IMR-90 (cell line): ENCODE data around the gene MNAT1. TPM values are rescaled to one million over a fixed set of nuclear protein-coding genes. Genes with fewer than 3 reads are reported as not detected.

ENCODE experiments used
- ATAC-seq: fragments of 200-7000 bp; cut with Tn5 transposase; 2 replicates; pipeline ENCODE4 v1.9.1; 2020; ENCODE audit warnings: low read depth, mild to moderate bottlenecking, moderate library complexity
- BruUV-seq: library from RNA; stranded (reverse); fragments of 400-500 nt; replicated peaks from 2 replicates; lab custom pipeline; 2021; lab: Mats Ljungman, UMichigan
- CTCF ChIA-PET: fragments of 300-600 bp; formaldehyde crosslinking; extraction: SDS; loops from one replicate; lab custom pipeline; 2021; ENCODE audit warnings: antibody characterized with exemption; lab: Yijun Ruan, JAX
- POLR2A ChIA-PET: fragments of 300-600 bp; sonication (Branson Sonifier 250); formaldehyde crosslinking; loops from one replicate; lab custom pipeline; 2022; ENCODE audit warnings: antibody characterized with exemption; ENCODE audit not compliant: unreplicated experiment; lab: Charles Lee
- DNase-seq: peaks from one replicate; pipeline ENCODE4 v3.0.0; 2013
- H2AFZ ChIP-seq: replicated peaks from 2 replicates; pipeline ENCODE3; 2013; ENCODE audit warnings: low read length, mild to moderate bottlenecking; ENCODE audit not compliant: poor library complexity
- H2AK5ac ChIP-seq: 2 replicates; pipeline ENCODE4 v1.6.1; 2013; ENCODE audit warnings: low read depth, low read length, inconsistent platforms
- H2AK9ac ChIP-seq: replicated peaks from 2 replicates; pipeline ENCODE3; 2013; ENCODE audit warnings: mild to moderate bottlenecking, low read depth, low read length, moderate library complexity; ENCODE audit not compliant: poor library complexity
- H2BK120ac ChIP-seq: 2 replicates; pipeline ENCODE4 v1.6.1; 2013; ENCODE audit warnings: low read depth, low read length, inconsistent platforms
- H2BK15ac ChIP-seq: 3 replicates; pipeline ENCODE4 v1.6.1; 2013; ENCODE audit warnings: low read depth, low read length, inconsistent platforms
- H2BK20ac ChIP-seq: 2 replicates; pipeline ENCODE4 v1.6.1; 2013; ENCODE audit warnings: low read depth, mild to moderate bottlenecking, inconsistent platforms, low read length, moderate library complexity
- H2BK5ac ChIP-seq: 2 replicates; pipeline ENCODE4 v1.6.1; 2013; ENCODE audit warnings: mild to moderate bottlenecking, low read depth, low read length, inconsistent platforms; ENCODE audit not compliant: poor library complexity, severe bottlenecking
- H3K14ac ChIP-seq: replicated peaks from 2 replicates; pipeline ENCODE4 v1.6.1; 2013; ENCODE audit warnings: low read depth, low read length, inconsistent platforms
- H3K18ac ChIP-seq: 2 replicates; pipeline ENCODE4 v1.6.1; 2013; ENCODE audit warnings: low read depth, low read length, control low read depth
- H3K23ac ChIP-seq: 2 replicates; pipeline ENCODE4 v1.6.1; 2013; ENCODE audit warnings: low read depth, low read length, inconsistent platforms
- H3K27ac ChIP-seq: 2 replicates; pipeline ENCODE4 v1.5.1; 2013; ENCODE audit warnings: mild to moderate bottlenecking, control low read depth, low read length; ENCODE audit not compliant: insufficient read depth
- H3K27me3 ChIP-seq: 2 replicates; pipeline ENCODE4 v1.6.1; 2013; ENCODE audit warnings: low read length; ENCODE audit not compliant: control insufficient read depth, insufficient read depth
- H3K36me3 ChIP-seq: 2 replicates; pipeline ENCODE4 v1.6.1; 2013; ENCODE audit warnings: low read length, mixed read lengths; ENCODE audit not compliant: control insufficient read depth, insufficient read depth
- H3K4ac ChIP-seq: 2 replicates; pipeline ENCODE4 v1.6.1; 2013; ENCODE audit warnings: low read depth, low read length, inconsistent platforms
- H3K4me1 ChIP-seq: 2 replicates; pipeline ENCODE4 v1.6.1; 2013; ENCODE audit warnings: low read length, mixed read lengths; ENCODE audit not compliant: control insufficient read depth, insufficient read depth
- H3K4me2 ChIP-seq: 2 replicates; pipeline ENCODE4 v1.6.1; 2013; ENCODE audit warnings: low read depth, mild to moderate bottlenecking, control low read depth, low read length, moderate library complexity
- H3K4me3 ChIP-seq: 2 replicates; pipeline ENCODE4 v1.5.1; 2013; ENCODE audit warnings: low read depth, mild to moderate bottlenecking, control low read depth, low read length, moderate library complexity; ENCODE audit not compliant: insufficient read depth
- H3K56ac ChIP-seq: 2 replicates; pipeline ENCODE4 v1.6.1; 2013; ENCODE audit warnings: low read length, inconsistent platforms; ENCODE audit not compliant: insufficient read depth; ENCODE audit errors: extremely low read depth
- H3K79me1 ChIP-seq, 2 experiments: 2 replicates each; pipeline ENCODE4 v1.6.1; 2013; ENCODE audit warnings: low read length in 2 of 2, inconsistent platforms in 1 of 2, low read depth in 1 of 2
- H3K9ac ChIP-seq: 2 replicates; pipeline ENCODE4 v1.6.1; 2013; ENCODE audit warnings: low read depth, low read length, control low read depth
- H3K9me1 ChIP-seq: 2 replicates; pipeline ENCODE4 v1.6.1; 2013; ENCODE audit warnings: low read length, inconsistent platforms; ENCODE audit not compliant: insufficient read depth
- H3K9me3 ChIP-seq: 2 replicates; pipeline ENCODE4 v1.6.1; 2013; ENCODE audit warnings: low read length; ENCODE audit not compliant: control insufficient read depth, insufficient read depth
- H4K20me1 ChIP-seq: 2 replicates; pipeline ENCODE4 v1.6.1; 2013; ENCODE audit warnings: low read length, inconsistent platforms; ENCODE audit not compliant: insufficient read depth
- H4K5ac ChIP-seq: 2 replicates; pipeline ENCODE4 v1.6.1; 2013; ENCODE audit warnings: mild to moderate bottlenecking, low read depth, low read length, control low read depth
- H4K8ac ChIP-seq, 2 experiments: 2 replicates each; pipeline ENCODE4 v1.6.1; 2013; ENCODE audit warnings: low read depth in 2 of 2, low read length in 2 of 2, control low read depth in 1 of 2, inconsistent platforms in 1 of 2
- H4K91ac ChIP-seq: 2 replicates; pipeline ENCODE4 v1.6.1; 2013; ENCODE audit warnings: low read depth, low read length, inconsistent platforms; ENCODE audit not compliant: insufficient read depth
- BHLHE40 ChIP-seq: fragments of 150-350 bp; IDR thresholded peaks from 2 replicates; pipeline ENCODE4 v1.6.1; 2016; ENCODE audit warnings: mild to moderate bottlenecking, low read depth, low read length
- CEBPB ChIP-seq: IDR thresholded peaks from 2 replicates; pipeline ENCODE4 v1.6.1; 2012; ENCODE audit warnings: low read depth, low read length, improper control_type of control experiment
- CHD1 ChIP-seq: IDR thresholded peaks from 2 replicates; pipeline ENCODE4 v1.6.1; 2012; ENCODE audit warnings: low read depth, low read length, improper control_type of control experiment
- FOS ChIP-seq: fragments of 150-350 bp; IDR thresholded peaks from 2 replicates; pipeline ENCODE4 v1.6.1; 2016; ENCODE audit warnings: low read depth, low read length
- MAFK ChIP-seq: IDR thresholded peaks from 2 replicates; pipeline ENCODE4 v1.6.1; 2012; ENCODE audit warnings: low read depth, low read length, improper control_type of control experiment
- MAZ ChIP-seq: IDR thresholded peaks from 2 replicates; pipeline ENCODE4 v1.6.1; 2012; ENCODE audit warnings: low read depth, mild to moderate bottlenecking, low read length, improper control_type of control experiment, moderate library complexity, borderline replicate concordance
- MXI1 ChIP-seq: IDR thresholded peaks from 2 replicates; pipeline ENCODE4 v1.6.1; 2012; ENCODE audit warnings: low read depth, mild to moderate bottlenecking, low read length, moderate library complexity, borderline replicate concordance
- NFE2L2 ChIP-seq: fragments of 150-350 bp; IDR thresholded peaks from 2 replicates; pipeline ENCODE4 v1.6.1; 2016; ENCODE audit warnings: low read depth, mild to moderate bottlenecking, low read length
- POLR2A ChIP-seq: IDR thresholded peaks from 2 replicates; pipeline ENCODE4 v1.6.1; 2012; ENCODE audit warnings: mild to moderate bottlenecking, low read depth, low read length
- RAD21 ChIP-seq: IDR thresholded peaks from 2 replicates; pipeline ENCODE4 v1.6.1; 2012; ENCODE audit warnings: low read length, improper control_type of control experiment
- RCOR1 ChIP-seq: IDR thresholded peaks from 2 replicates; pipeline ENCODE4 v1.6.1; 2012; ENCODE audit warnings: mild to moderate bottlenecking, low read length, improper control_type of control experiment; ENCODE audit not compliant: insufficient replicate concordance
- RFX5 ChIP-seq: IDR thresholded peaks from 2 replicates; pipeline ENCODE4 v1.8.0; 2012; ENCODE audit warnings: low read depth, mild to moderate bottlenecking, low read length, moderate library complexity
- SMC3 ChIP-seq: fragments of 150-350 bp; IDR thresholded peaks from 2 replicates; pipeline ENCODE4 v1.6.1; 2016; ENCODE audit warnings: low read depth, mild to moderate bottlenecking, antibody characterized with exemption, low read length, moderate library complexity
- WGBS, 2 experiments: methylation state at CpG; one replicate each; pipeline versions ENCODE4 v1.1.5 to v1.1.7; 2013; ENCODE audit warnings: missing lambda C conversion rate in 2 of 2; ENCODE audit not compliant: insufficient read length in 1 of 2; ENCODE audit errors: extremely low coverage in 2 of 2; 5-methylcytosine and 5-hydroxymethylcytosine counted together
- dilution Hi-C: fragments of 300-500 bp; cut with HindIII; formaldehyde crosslinking; loops from one replicate; pipeline ENCODE4 v1.14.3; 2018; ENCODE audit warnings: low sequenced_read_pairs; ENCODE audit not compliant: unreplicated experiment
- in situ Hi-C: fragments of 300-500 bp; cut with MboI; formaldehyde crosslinking; loops from 3 replicates; pipeline ENCODE4 v1.14.3; 2019; ENCODE audit warnings: low sequenced_read_pairs, inconsistent platforms, mixed read lengths
- intact Hi-C: fragments of 100-400 bp; cut with micrococcal nuclease; formaldehyde crosslinking; loops from 2 replicates; pipeline ENCODE4 v1.10.0; 2022
- polyA plus RNA-seq, 3 experiments: library from polyadenylated mRNA; depleted of rRNA; stranded (reverse); fragments of >200 nt; gene quantifications; 2 replicates each; pipeline ENCODE4 v1.2.3, GENCODE V29; 2012; ENCODE audit warnings: low replicate concordance in 1 of 3
- total RNA-seq: library from RNA; depleted of rRNA; stranded (reverse); fragments of >200 nt; gene quantifications from 2 replicates; pipeline ENCODE4 v1.2.3, GENCODE V29; 2012
- TF ChIP-seq, protein P1 (sequence below): fragments of 150-350 bp; IDR thresholded peaks from 2 replicates; pipeline ENCODE4 v1.6.1; 2016; ENCODE audit warnings: low read depth, mild to moderate bottlenecking, low read length, moderate library complexity, borderline replicate concordance
- TF ChIP-seq, protein P2 (sequence below): conservative IDR thresholded peaks from 2 replicates; pipeline ENCODE4 v1.5.1; 2012; ENCODE audit warnings: mild to moderate bottlenecking, low read depth, low read length, improper control_type of control experiment
- TF ChIP-seq, protein P3 (sequence below): fragments of 150-350 bp; IDR thresholded peaks from 2 replicates; pipeline ENCODE4 v1.6.1; 2017; ENCODE audit warnings: mild to moderate bottlenecking, antibody characterized with exemption, low read length, low read depth

The MNAT1 gene
- total and polyA plus RNA-seq, 2 of the 4 experiments (the other 2 are of a cell fraction): 48.2 to 53.0 TPM

- H3K9me3 ChIP-seq: no peaks in the 10 kb centered on the region
- dilution Hi-C loops: no loop called here
- no peak overlapping the region for H2BK20ac ChIP-seq
- H2BK15ac ChIP-seq: no peak overlapping the region
- no peak overlapping the region for H4K8ac ChIP-seq
- 48% methylated on average over 2 of the region's 8 CpGs; no CpG with 5 or more reads in 1 of the 2 experiments for WGBS, 2 experiments
- H2BK120ac ChIP-seq: no peak overlapping the region
- BruUV-seq: no TSS peak
- no peak overlapping the region for H3K9ac ChIP-seq
- TF ChIP-seq SMC3 (no peak), NFE2L2 (no peak), BHLHE40 (no peak), POLR2A (no peak), FOS (no peak), CEBPB (no peak), RFX5 (no peak), RAD21 (no peak), CHD1 (no peak), MAZ (no peak), RCOR1 (no peak), MXI1 (no peak), MAFK (no peak)
- TF ChIP-seq, protein P1, sequence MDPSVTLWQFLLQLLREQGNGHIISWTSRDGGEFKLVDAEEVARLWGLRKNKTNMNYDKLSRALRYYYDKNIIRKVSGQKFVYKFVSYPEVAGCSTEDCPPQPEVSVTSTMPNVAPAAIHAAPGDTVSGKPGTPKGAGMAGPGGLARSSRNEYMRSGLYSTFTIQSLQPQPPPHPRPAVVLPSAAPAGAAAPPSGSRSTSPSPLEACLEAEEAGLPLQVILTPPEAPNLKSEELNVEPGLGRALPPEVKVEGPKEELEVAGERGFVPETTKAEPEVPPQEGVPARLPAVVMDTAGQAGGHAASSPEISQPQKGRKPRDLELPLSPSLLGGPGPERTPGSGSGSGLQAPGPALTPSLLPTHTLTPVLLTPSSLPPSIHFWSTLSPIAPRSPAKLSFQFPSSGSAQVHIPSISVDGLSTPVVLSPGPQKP: no peak
- TF ChIP-seq, protein P2, sequence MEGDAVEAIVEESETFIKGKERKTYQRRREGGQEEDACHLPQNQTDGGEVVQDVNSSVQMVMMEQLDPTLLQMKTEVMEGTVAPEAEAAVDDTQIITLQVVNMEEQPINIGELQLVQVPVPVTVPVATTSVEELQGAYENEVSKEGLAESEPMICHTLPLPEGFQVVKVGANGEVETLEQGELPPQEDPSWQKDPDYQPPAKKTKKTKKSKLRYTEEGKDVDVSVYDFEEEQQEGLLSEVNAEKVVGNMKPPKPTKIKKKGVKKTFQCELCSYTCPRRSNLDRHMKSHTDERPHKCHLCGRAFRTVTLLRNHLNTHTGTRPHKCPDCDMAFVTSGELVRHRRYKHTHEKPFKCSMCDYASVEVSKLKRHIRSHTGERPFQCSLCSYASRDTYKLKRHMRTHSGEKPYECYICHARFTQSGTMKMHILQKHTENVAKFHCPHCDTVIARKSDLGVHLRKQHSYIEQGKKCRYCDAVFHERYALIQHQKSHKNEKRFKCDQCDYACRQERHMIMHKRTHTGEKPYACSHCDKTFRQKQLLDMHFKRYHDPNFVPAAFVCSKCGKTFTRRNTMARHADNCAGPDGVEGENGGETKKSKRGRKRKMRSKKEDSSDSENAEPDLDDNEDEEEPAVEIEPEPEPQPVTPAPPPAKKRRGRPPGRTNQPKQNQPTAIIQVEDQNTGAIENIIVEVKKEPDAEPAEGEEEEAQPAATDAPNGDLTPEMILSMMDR: no peak
- TF ChIP-seq, protein P3, sequence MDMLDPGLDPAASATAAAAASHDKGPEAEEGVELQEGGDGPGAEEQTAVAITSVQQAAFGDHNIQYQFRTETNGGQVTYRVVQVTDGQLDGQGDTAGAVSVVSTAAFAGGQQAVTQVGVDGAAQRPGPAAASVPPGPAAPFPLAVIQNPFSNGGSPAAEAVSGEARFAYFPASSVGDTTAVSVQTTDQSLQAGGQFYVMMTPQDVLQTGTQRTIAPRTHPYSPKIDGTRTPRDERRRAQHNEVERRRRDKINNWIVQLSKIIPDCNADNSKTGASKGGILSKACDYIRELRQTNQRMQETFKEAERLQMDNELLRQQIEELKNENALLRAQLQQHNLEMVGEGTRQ: no peak
- H3K4ac ChIP-seq: no peak overlapping the region
- POLR2A ChIA-PET: no interaction called here
- H3K36me3 ChIP-seq: no peaks in the 10 kb centered on the region
- ATAC-seq (no peak), DNase-seq (no peak)
- CTCF ChIA-PET: no interaction called here
- peaks cover 0 to 22% of the 10 kb centered on the region in 2 experiments for H3K79me1 ChIP-seq
- no peak overlapping the region for H2AK9ac ChIP-seq
- no peaks in the 10 kb centered on the region for H3K9me1 ChIP-seq
- 0 out of 2 replicates have a peak, but pooled peaks cover 2% of the 10 kb centered on the region for H3K4me1 ChIP-seq
- H2AFZ ChIP-seq: no peak overlapping the region
- no peak overlapping the region for H3K23ac ChIP-seq
- H4K91ac ChIP-seq: no peak overlapping the region
- no peak overlapping the region for H3K56ac ChIP-seq
- in situ Hi-C loops: no loop called here
- no peak overlapping the region for H3K4me3 ChIP-seq
- H3K27me3 ChIP-seq: no peaks in the 10 kb centered on the region
- no peak overlapping the region for H3K18ac ChIP-seq
- peaks cover 8% of the 10 kb centered on the region; the same call in 1 of the 2 replicates for H4K20me1 ChIP-seq
- H4K5ac ChIP-seq: no peak overlapping the region
- intact Hi-C loops: no loop called here
- H2BK5ac ChIP-seq: no peak overlapping the region
- H2AK5ac ChIP-seq: no peak overlapping the region
- H3K4me2 ChIP-seq: no peak overlapping the region
- no peak overlapping the region for H3K14ac ChIP-seq
- no peak overlapping the region for H3K27ac ChIP-seq
These were observed 199.5 kb downstream of the MNAT1 start for GRCh38 chr14:60933920-60934655.
